Measurements from ENCODE around the gene GFPT1.

- TF ChIP-seq CTCF (IDR thresholded peaks at IDR 0.05; ENCODE audit: low read depth, low read length) (no peak), MYC (IDR thresholded peaks at IDR 0.05; ENCODE audit: low read depth, low read length) (no peak), POLR2A (IDR thresholded peaks at IDR 0.05; ENCODE audit: extremely low read depth, insufficient read length) (no peak)
Measured at GRCh38 chr2:69372767-69373166, 14.3 kb downstream of the GFPT1 start.

Measured in NB4 (cell line).